HUES6 (cell line): ENCODE data around the gene CPPED1.

Experiments
- H3K27ac ChIP-seq: 2 replicates; pipeline ENCODE4 v1.7.0; 2013; ENCODE audit warnings: low read depth, mild to moderate bottlenecking, low read length, inconsistent platforms
- H3K27me3 ChIP-seq: 2 replicates; pipeline ENCODE4 v1.6.1; 2013; ENCODE audit warnings: low read length; ENCODE audit not compliant: control insufficient read depth, insufficient read depth
- H3K36me3 ChIP-seq: 2 replicates; pipeline ENCODE4 v1.6.1; 2013; ENCODE audit warnings: low read length; ENCODE audit not compliant: control insufficient read depth, insufficient read depth
- H3K4me1 ChIP-seq: 2 replicates; pipeline ENCODE4 v1.6.1; 2013; ENCODE audit warnings: low read length; ENCODE audit not compliant: control insufficient read depth, insufficient read depth
- H3K4me3 ChIP-seq: 2 replicates; pipeline ENCODE4 v1.5.1; 2013; ENCODE audit warnings: low read depth, low read length
- H3K9ac ChIP-seq: one replicate; pipeline ENCODE4 v1.6.1; 2013; ENCODE audit warnings: mild to moderate bottlenecking, low read length
- H3K9me3 ChIP-seq: 2 replicates; pipeline ENCODE4 v1.6.1; 2013; ENCODE audit warnings: low read depth, low read length; ENCODE audit not compliant: control insufficient read depth, insufficient read depth

Gene CPPED1

GRCh38 chr16:12646490-12647274, 157.0 kb downstream of the CPPED1 start:
- Histone ChIP-seq H3K27ac (no peak overlapping the region), H3K27me3 (no peaks in the 10 kb centered on the region), H3K9ac (no peak overlapping the region), H3K4me3 (no peak overlapping the region), H3K4me1 (peaks cover 7% of the 10 kb centered on the region; the same call in 1 of the 2 replicates), H3K36me3 (no peaks in the 10 kb centered on the region), H3K9me3 (no peaks in the 10 kb centered on the region)

GRCh38 chr16:12646098-12646489, 157.6 kb downstream of the CPPED1 start:
- H3K36me3 ChIP-seq, result no peaks in the 10 kb centered on the region
- no peaks in the 10 kb centered on the region for H3K27me3 ChIP-seq
- H3K4me1 ChIP-seq, result peaks cover 7% of the 10 kb centered on the region; the same call in 1 of the 2 replicates
- no peak overlapping the region for H3K9ac ChIP-seq
- no peak overlapping the region for H3K4me3 ChIP-seq
- no peaks in the 10 kb centered on the region for H3K9me3 ChIP-seq
- no peak overlapping the region for H3K27ac ChIP-seq

- H3K27me3 ChIP-seq, result no peaks in the 10 kb centered on the region
- no peak overlapping the region for H3K27ac ChIP-seq
- no peak overlapping the region for H3K4me3 ChIP-seq
- no peaks in the 10 kb centered on the region for H3K36me3 ChIP-seq
- no peak overlapping the region for H3K9ac ChIP-seq
- peaks cover 7% of the 10 kb centered on the region; the same call in 1 of the 2 replicates for H3K4me1 ChIP-seq
- H3K9me3 ChIP-seq, result no peaks in the 10 kb centered on the region
These were observed 160.6 kb downstream of the CPPED1 start for GRCh38 chr16:12643034-12643455.

- H3K27ac ChIP-seq, result no peak overlapping the region
- H3K4me1 ChIP-seq, result no peaks in the 10 kb centered on the region
- H3K9ac ChIP-seq, result no peak overlapping the region
- no peaks in the 10 kb centered on the region for H3K36me3 ChIP-seq
- no peaks in the 10 kb centered on the region for H3K9me3 ChIP-seq
- no peaks in the 10 kb centered on the region for H3K27me3 ChIP-seq
- no peak overlapping the region for H3K4me3 ChIP-seq
These were observed 164.6 kb downstream of the CPPED1 start for GRCh38 chr16:12639044-12639443.

GRCh38 chr16:12637002-12637401, 166.7 kb downstream of the CPPED1 start:
- no peaks in the 10 kb centered on the region for H3K36me3 ChIP-seq
- H3K9me3 ChIP-seq, result no peaks in the 10 kb centered on the region
- H3K27ac ChIP-seq, result no peak overlapping the region
- H3K27me3 ChIP-seq, result no peaks in the 10 kb centered on the region
- no peak overlapping the region for H3K9ac ChIP-seq
- no peak overlapping the region for H3K4me3 ChIP-seq
- no peaks in the 10 kb centered on the region for H3K4me1 ChIP-seq

GRCh38 chr16:12629271-12629670, 174.4 kb downstream of the CPPED1 start:
- H3K4me1 ChIP-seq, result no peaks in the 10 kb centered on the region
- H3K27ac ChIP-seq, result no peak overlapping the region
- no peaks in the 10 kb centered on the region for H3K36me3 ChIP-seq
- H3K9me3 ChIP-seq, result no peaks in the 10 kb centered on the region
- no peak overlapping the region for H3K4me3 ChIP-seq
- no peaks in the 10 kb centered on the region for H3K27me3 ChIP-seq
- no peak overlapping the region for H3K9ac ChIP-seq

GRCh38 chr16:12628536-12628935, 175.2 kb downstream of the CPPED1 start:
- H3K4me1 ChIP-seq, result no peaks in the 10 kb centered on the region

GRCh38 chr16:12627394-12627793, 176.3 kb downstream of the CPPED1 start:
- Histone ChIP-seq H3K4me1 (no peaks in the 10 kb centered on the region), H3K27ac (no peak overlapping the region), H3K9me3 (no peaks in the 10 kb centered on the region), H3K27me3 (no peaks in the 10 kb centered on the region), H3K4me3 (no peak overlapping the region), H3K9ac (no peak overlapping the region), H3K36me3 (no peaks in the 10 kb centered on the region)

More at GRCh38 chr16:12628536-12628935, 175.2 kb downstream of the CPPED1 start:
- Histone ChIP-seq H3K27ac (no peak overlapping the region), H3K36me3 (no peaks in the 10 kb centered on the region), H3K4me3 (no peak overlapping the region), H3K9me3 (no peaks in the 10 kb centered on the region), H3K27me3 (no peaks in the 10 kb centered on the region), H3K9ac (no peak overlapping the region)

GRCh38 chr16:12626411-12626810, 177.3 kb downstream of the CPPED1 start:
- H3K4me1 ChIP-seq, result no peaks in the 10 kb centered on the region
- H3K4me3 ChIP-seq, result no peak overlapping the region
- H3K36me3 ChIP-seq, result no peaks in the 10 kb centered on the region
- no peaks in the 10 kb centered on the region for H3K27me3 ChIP-seq
- H3K27ac ChIP-seq, result no peak overlapping the region
- H3K9me3 ChIP-seq, result no peaks in the 10 kb centered on the region
- no peak overlapping the region for H3K9ac ChIP-seq

- Histone ChIP-seq H3K4me3 (no peak overlapping the region), H3K27me3 (no peaks in the 10 kb centered on the region), H3K36me3 (no peaks in the 10 kb centered on the region), H3K9me3 (no peaks in the 10 kb centered on the region), H3K4me1 (no peaks in the 10 kb centered on the region), H3K9ac (no peak overlapping the region), H3K27ac (no peak overlapping the region)
These were observed 178.0 kb downstream of the CPPED1 start for GRCh38 chr16:12625716-12626115.

GRCh38 chr16:12625068-12625467, 178.6 kb downstream of the CPPED1 start:
- Histone ChIP-seq H3K9me3 (no peaks in the 10 kb centered on the region), H3K9ac (no peak overlapping the region), H3K4me3 (no peak overlapping the region), H3K27me3 (no peaks in the 10 kb centered on the region), H3K27ac (no peak overlapping the region), H3K4me1 (no peaks in the 10 kb centered on the region), H3K36me3 (no peaks in the 10 kb centered on the region)
